ENCODE results near the gene KIFBP.

DNA sequence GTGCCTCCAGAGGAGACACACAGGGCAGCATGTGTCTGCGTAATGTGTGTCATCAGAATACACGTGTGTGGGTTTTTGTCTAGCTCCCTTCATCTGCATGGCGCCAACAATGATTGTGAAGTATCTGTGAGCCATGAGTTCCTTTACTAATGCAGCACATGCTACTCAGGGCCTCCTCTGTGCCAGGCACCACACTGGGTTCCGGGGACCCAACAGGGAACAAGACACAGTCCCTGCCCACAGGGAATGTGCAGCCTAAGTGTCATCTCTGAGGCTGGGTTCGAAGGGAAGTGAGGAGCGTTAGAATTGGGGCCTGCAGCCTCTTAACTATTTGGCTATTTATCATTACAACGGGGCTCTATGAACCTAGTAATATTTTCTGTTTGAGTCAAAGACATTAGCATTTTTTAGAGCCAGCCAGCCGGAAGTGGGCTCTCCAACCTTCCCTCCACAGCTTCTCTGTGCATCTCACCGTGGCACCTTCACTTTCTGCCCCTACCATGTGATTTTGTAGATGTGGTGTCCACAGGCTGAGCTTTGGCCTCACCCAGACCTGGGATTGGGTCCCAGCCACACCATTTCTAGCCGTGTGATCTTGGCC lies 55.4 kb downstream of the KIFBP start:
- TF ChIP-seq ZFX (IDR thresholded peaks at IDR 0.05; ENCODE audit: borderline replicate concordance) = no peak
- TF ChIP-seq, protein P1, sequence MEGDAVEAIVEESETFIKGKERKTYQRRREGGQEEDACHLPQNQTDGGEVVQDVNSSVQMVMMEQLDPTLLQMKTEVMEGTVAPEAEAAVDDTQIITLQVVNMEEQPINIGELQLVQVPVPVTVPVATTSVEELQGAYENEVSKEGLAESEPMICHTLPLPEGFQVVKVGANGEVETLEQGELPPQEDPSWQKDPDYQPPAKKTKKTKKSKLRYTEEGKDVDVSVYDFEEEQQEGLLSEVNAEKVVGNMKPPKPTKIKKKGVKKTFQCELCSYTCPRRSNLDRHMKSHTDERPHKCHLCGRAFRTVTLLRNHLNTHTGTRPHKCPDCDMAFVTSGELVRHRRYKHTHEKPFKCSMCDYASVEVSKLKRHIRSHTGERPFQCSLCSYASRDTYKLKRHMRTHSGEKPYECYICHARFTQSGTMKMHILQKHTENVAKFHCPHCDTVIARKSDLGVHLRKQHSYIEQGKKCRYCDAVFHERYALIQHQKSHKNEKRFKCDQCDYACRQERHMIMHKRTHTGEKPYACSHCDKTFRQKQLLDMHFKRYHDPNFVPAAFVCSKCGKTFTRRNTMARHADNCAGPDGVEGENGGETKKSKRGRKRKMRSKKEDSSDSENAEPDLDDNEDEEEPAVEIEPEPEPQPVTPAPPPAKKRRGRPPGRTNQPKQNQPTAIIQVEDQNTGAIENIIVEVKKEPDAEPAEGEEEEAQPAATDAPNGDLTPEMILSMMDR (IDR thresholded peaks at IDR 0.05) = no peak

All from 22Rv1 (cell line).